ENCODE measurements around the gene CDH12.
"Not testable (repeated sequence)": the region's sequence is repeated elsewhere in the genome, so short reads cannot be mapped to it uniquely, and the experiment has no call there.

Gene CDH12

GRCh38 chr5:22521521-22521920 is 331.6 kb downstream of the CDH12 start:
- no peak for TF ChIP-seq CTCF (IDR thresholded peaks at IDR 0.05; ENCODE audit: low read depth, low read length)
- no peak overlapping the region for H3K4me3 ChIP-seq (ENCODE audit: low read depth, low read length)
- DNase-seq = no peak
- H3K27me3 ChIP-seq = no peaks in the 10 kb centered on the region
- peaks cover 3% of the 10 kb centered on the region; the same call in 1 of the 2 replicates for H3K4me1 ChIP-seq
- H3K9me3 ChIP-seq = no peaks in the 10 kb centered on the region
- H3K36me3 ChIP-seq = no peaks in the 10 kb centered on the region

- not testable (repeated sequence) for H3K9me3 ChIP-seq; H3K4me1 ChIP-seq; H3K36me3 ChIP-seq; H3K27me3 ChIP-seq; DNase-seq; H3K4me3 ChIP-seq (ENCODE audit: low read depth, low read length)
Observed at GRCh38 chr5:22516497-22516896, 336.6 kb downstream of the CDH12 start.

GRCh38 chr5:22514231-22514630 is 338.9 kb downstream of the CDH12 start:
- Histone ChIP-seq H3K36me3 (no peaks in the 10 kb centered on the region), H3K4me3 (ENCODE audit: low read depth, low read length) (no peak overlapping the region), H3K27me3 (no peaks in the 10 kb centered on the region), H3K9me3 (no peaks in the 10 kb centered on the region), H3K4me1 (peaks cover 3% of the 10 kb centered on the region; the same call in 1 of the 2 replicates)
- DNase-seq = no peak
- TF ChIP-seq CTCF (IDR thresholded peaks at IDR 0.05; ENCODE audit: low read depth, low read length) = no peak

GRCh38 chr5:22505891-22506290 is 347.3 kb downstream of the CDH12 start:
- Histone ChIP-seq H3K4me1 (no peaks in the 10 kb centered on the region), H3K9me3 (no peaks in the 10 kb centered on the region), H3K36me3 (no peaks in the 10 kb centered on the region), H3K27me3 (no peaks in the 10 kb centered on the region), H3K4me3 (ENCODE audit: low read depth, low read length) (no peak overlapping the region)
- TF ChIP-seq CTCF (IDR thresholded peaks at IDR 0.05; ENCODE audit: low read depth, low read length) = no peak
- no peak for DNase-seq

- no peak for DNase-seq
- Histone ChIP-seq H3K4me1 (peaks cover 4% of the 10 kb centered on the region; the same call in 1 of the 2 replicates), H3K36me3 (no peaks in the 10 kb centered on the region), H3K27me3 (no peaks in the 10 kb centered on the region), H3K4me3 (ENCODE audit: low read depth, low read length) (no peak overlapping the region), H3K9me3 (no peaks in the 10 kb centered on the region)
- TF ChIP-seq CTCF (IDR thresholded peaks at IDR 0.05; ENCODE audit: low read depth, low read length) = no peak
Observed at GRCh38 chr5:22504411-22504810, 348.7 kb downstream of the CDH12 start.

- TF ChIP-seq CTCF (IDR thresholded peaks at IDR 0.05; ENCODE audit: low read depth, low read length) = no peak
- H3K36me3 ChIP-seq = no peaks in the 10 kb centered on the region
- no peaks in the 10 kb centered on the region for H3K9me3 ChIP-seq
- H3K4me3 ChIP-seq (ENCODE audit: low read depth, low read length) = no peak overlapping the region
- no peak for DNase-seq
- H3K27me3 ChIP-seq = no peaks in the 10 kb centered on the region
- peaks cover 4% of the 10 kb centered on the region; the same call in 1 of the 2 replicates for H3K4me1 ChIP-seq
Observed at GRCh38 chr5:22500556-22500955, 352.6 kb downstream of the CDH12 start.

GRCh38 chr5:22496666-22497065 is 356.5 kb downstream of the CDH12 start:
- no peak for TF ChIP-seq CTCF (IDR thresholded peaks at IDR 0.05; ENCODE audit: low read depth, low read length)
- DNase-seq = no peak
- peaks cover 4% of the 10 kb centered on the region; the same call in 1 of the 2 replicates for H3K4me1 ChIP-seq
- H3K4me3 ChIP-seq (ENCODE audit: low read depth, low read length) = no peak overlapping the region
- H3K36me3 ChIP-seq = no peaks in the 10 kb centered on the region
- H3K9me3 ChIP-seq = no peaks in the 10 kb centered on the region
- H3K27me3 ChIP-seq = no peaks in the 10 kb centered on the region

Data from BE2C (cell line).